GM13977 (cell line): ENCODE data around the gene OGFR.
"Not testable (repeated sequence)": the region's sequence is repeated elsewhere in the genome, so short reads cannot be mapped to it uniquely, and the experiment has no call there.

Source experiments
- DNase-seq: peaks from one replicate; pipeline ENCODE4 v3.0.0; 2012; ENCODE audit warnings: low spot score
- CTCF ChIP-seq: IDR thresholded peaks from 2 replicates; pipeline ENCODE4 v1.5.1; 2012; ENCODE audit warnings: mild to moderate bottlenecking, control low read depth; ENCODE audit not compliant: insufficient read depth; ENCODE audit errors: extremely low read depth, missing control alignments
- in situ Hi-C: fragments of 300-500 bp; cut with MboI; formaldehyde crosslinking; loops from one replicate; pipeline ENCODE4 v1.12.0; 2022; ENCODE audit warnings: low sequenced_read_pairs, low pct_unique_long_range_greater_than_20kb, mixed read lengths, inconsistent platforms; ENCODE audit not compliant: unreplicated experiment

The OGFR gene

DNA sequence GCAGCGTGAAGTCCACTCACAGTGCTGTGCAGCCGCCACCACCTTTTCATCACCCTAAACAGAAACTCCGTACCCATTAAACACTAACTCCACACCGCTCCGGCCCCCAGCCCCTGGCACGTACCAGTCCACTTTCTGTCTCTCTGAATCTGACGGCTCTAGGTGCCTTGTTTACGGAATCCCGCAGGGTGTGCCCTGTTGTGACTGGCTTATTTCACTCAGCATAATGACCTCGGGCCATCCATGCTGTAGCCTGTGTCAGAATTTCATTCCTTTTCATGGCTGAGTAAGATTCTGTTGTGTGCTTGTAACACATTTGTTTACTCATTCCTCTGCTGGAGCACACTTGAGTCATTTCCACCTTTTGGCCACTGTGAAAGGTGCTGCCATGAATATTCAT, 39.0 kb downstream of the OGFR start:
- no peak for TF ChIP-seq CTCF
- DNase-seq, result no peak
- in situ Hi-C loops, result no loop called here

- no peak for TF ChIP-seq CTCF
- DNase-seq, result no peak
- in situ Hi-C loops, result no loop called here
Measured at GRCh38 chr20:62844182-62844581, 39.5 kb downstream of the OGFR start.

DNA sequence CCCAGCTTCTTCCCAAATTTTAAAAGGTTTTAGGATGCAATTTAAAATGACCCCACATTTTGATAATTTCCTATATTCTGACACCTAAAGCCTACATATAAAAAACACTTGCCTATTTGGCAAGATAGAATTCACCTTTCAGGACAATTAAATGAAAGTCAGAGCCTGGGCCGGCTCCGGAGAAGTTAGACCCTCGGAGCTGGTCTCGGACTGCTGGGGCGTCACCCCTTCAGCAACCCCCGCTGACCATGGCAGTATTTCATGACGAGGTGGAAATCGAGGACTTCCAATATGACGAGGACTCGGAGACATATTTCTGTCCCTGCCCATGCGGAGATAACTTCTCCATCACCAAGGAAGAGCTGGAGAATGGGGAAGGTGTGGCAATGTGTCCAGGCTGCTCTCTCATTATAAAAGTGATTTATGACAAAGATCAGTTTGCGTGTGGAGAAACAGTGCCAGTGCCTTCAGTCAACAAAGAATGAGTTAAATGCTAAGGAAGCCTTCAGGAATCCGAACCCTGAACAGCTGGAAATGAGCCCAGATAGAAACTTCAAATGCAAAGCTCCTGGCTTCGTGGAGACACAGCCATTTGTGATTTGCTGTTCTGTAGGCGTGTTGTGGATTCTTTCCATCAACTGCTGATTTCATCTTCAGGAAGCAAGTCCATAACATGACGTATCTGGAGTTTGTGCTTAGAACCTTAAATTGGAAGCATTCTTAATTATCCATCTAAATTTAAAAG, 41.0 kb downstream of the OGFR start:
- no peak for TF ChIP-seq CTCF
- no peak for DNase-seq
- in situ Hi-C loops, result no loop called here

DNA sequence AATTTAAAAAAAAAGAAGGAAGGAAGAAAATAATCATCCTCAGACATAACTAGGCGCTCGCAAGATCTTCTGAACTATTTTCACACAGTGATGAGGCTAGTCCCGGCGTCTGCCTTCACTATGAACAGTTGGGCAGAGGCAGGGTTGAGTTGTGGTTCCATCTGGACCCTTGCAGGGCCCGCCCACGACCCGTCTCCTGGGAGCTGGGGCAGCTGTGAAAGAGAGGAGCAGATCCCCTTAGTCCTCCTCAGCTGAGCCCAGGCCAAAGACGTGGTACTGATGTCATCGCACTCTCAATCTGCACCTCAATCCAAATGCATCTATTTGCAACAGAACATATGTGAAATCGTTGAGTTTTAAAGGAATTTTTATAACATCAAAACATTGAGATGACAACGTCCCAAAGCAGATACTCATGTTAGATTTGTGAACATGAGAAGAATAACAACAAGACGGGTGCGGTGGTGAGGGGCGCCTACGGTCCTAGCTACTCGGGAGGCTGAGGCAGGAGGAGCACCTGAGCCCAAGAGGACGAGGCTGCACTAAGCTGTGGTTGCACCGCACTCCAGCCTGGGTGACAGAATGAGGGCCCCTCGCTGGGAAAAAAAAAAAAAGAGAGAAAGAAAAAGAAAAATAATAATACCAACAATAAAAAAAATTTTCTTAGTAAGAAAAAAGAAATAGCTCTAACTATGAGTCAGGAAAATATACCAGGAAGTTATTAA, 41.7 kb downstream of the OGFR start:
- in situ Hi-C loops, result no loop called here
- no peak for TF ChIP-seq CTCF
- DNase-seq, result no peak

DNA sequence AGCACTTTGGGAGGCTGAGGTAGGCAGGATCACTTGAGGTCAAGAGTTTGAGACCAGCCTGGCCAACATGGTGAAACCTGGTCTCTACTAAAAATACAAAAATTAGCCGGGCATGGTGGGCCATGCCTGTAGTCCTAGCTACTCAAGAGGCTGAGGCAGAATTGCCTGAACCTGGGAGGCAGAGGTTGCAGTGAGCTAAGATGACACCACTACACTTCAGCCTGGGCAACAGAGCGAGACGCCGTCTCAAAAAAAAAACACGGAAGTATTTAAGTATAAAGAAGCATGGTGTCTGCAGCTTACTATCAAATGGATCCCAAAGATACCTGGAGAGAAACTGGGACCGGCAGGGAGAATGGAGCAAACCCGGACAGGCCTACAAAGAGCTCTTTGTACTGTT, 44.3 kb downstream of the OGFR start:
- in situ Hi-C loops, result not testable (repeated sequence)

GRCh38 chr20:62849431-62849830, 44.8 kb downstream of the OGFR start:
- no peak for DNase-seq
- no peak for TF ChIP-seq CTCF
- in situ Hi-C loops, result no loop called here

More for the DNA sequence above, 44.3 kb downstream of the OGFR start:
- not testable (repeated sequence) for DNase-seq

GRCh38 chr20:62850333-62850974, 45.8 kb downstream of the OGFR start:
- no peak for DNase-seq
- in situ Hi-C loops, result no loop called here
- no peak for TF ChIP-seq CTCF
